ENCODE measurements around the gene EEA1.
"Not testable (repeated sequence)": the region's sequence is repeated elsewhere in the genome, so short reads cannot be mapped to it uniquely, and the experiment has no call there.

Gene EEA1

DNA sequence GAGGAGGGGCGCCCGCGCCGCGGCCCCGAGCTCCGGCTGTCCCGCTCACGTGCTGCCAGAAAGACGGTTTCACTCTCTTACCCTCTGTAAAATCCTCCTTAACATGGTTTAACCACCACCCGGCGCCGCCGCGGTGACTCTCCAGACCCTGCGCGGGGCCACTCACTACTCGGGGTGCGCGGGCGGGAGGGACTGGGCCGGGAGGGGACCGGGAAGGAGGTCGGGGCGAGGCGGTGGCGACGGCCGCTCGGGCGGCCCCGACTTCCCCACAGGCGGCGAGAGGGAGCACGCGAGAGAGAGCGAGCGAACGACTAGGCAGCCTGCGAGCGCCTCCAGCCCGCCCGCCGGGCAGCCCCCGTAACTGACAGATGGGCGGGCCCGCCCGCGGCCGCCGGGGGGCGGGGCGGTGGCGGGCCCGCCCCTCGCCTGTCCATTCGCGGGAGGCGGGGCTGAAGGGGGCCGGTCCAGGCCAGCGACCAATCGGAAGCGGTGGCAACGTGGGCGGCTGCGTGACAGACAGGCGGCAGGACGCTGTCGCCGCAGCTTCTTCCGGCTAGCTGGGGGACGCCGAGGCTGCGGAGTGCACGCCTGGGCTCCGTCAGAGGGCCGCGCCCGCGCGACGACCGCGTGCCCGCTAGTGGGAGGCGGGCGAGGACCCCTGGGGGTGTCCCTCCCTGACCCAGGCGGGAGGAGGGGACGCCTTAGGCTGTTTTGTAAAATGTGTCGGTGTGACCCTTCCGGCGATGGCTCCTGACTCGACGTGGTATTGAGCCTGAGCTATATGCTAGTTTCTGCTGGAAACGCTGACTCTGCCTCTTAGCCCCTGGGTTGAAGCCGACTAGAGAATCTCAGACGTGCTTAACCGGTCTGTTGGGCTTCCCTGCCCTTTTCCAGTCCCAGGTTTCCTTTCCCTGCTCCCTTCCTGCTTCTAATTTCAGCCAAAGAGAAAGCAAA, at the start of gene EEA1:
TSS of gene EEA1 (minus strand) at position 334 of the 954 bp plus-strand sequence. CDS start at position 105, 229 bp downstream.
- peak; percentile 98 for DNase-seq

DNA sequence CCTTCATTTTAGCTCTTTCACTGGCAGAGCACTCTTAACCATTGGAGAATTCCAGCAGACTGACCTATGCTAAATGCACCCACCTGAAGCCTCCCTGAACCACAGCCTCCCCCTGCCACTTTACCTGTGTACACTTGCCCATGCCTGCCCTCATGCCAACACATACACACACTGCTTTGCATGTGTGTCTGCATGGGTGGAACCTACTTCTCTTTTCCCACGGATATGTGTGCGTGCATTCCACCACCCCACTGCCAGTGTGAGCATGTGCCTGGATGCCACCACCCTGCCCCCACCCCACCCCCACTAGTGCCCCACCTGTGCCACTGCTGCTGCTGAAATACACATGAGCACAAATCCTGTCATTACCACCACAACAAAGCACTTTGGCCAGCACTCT, 49.5 kb upstream of the EEA1 start:
- DNase-seq = no peak

DNA sequence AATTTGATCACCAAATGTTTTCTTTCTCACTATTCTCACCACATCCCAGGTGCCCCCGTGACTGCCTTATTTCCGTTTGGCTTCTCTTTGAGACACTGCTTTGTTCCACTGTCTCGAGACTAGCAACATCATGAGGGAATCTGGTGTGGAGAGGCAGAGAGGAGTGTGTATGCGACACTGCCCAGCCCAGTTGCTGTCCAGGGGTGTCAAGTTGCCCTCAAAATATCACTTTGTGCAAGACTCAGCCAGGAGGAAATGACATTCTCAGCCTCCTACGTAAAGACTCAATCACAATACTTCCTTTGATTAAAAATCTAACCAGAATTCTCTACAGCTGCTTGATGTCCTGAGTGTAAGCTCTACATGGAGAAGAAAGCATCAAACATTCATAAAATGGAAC, 48.2 kb upstream of the EEA1 start:
- no peak for DNase-seq

DNA sequence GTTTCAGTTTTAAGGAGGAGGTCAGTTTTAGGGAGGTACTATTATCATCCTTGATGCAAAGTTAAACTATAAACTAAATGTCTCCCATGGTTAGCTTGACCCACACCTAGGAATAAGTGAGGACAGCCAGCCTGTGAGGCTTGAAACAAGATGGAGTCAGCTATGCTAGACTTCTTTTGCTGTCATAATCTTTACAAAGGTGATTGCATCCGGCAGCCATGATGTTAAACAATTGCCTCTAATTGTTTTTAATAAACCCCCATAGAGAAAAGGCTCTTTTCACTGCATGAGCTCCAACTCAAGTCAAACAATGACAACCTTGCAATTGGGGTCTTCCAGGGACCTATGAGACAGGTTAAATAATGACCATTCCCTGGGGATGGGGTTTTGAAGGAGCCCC, 45.7 kb upstream of the EEA1 start:
- DNase-seq = no peak

DNA sequence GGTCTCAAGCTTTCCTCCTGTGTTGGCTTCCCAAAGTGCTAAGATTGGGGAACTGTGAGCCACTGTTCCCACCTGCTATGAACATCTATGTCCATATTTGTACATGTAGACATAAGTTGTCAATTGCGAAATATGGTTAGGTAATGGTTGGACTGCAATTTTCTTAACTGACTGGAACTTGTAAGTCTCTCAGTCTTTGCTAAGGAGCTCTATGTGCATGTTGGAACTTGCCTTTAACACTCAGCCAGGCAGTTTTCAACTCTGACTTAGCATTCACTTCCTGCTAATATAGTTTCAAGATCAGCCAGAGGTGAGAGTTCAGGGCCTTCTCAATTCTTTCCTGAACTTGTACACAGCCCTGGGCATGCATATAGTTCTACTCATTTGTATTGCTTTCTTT, 44.5 kb upstream of the EEA1 start:
- DNase-seq = no peak

DNA sequence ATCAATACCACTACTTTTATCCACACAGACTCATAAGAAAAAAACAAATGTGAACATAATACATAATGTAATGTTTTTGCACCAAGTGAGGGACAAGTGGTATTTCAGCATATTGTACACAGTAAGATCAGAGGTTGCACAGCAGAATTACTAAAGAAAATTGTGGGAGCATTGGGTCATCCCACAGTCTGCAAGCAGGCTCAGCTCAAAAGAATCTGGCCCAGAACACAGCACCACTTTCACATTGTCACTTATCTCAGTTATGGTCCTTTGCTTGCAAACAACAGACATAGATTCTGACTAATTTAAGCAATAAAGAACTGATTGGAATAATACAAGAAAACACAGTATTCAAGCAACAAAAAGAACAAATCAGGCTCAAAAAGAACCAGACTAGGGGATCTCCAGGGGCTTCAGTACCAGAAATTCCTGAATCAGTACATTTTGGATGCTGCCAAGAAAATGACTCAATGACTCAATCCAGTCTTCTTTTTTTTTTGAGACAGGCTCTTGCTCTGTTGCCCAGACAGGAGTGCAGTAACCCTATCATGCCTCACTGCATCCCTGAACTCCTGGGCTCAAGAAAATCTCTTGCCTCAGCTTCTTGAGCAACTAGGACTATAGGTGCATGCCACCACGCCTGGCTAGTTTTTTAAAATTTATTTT, 42.9 kb upstream of the EEA1 start:
- DNase-seq = no peak

DNA sequence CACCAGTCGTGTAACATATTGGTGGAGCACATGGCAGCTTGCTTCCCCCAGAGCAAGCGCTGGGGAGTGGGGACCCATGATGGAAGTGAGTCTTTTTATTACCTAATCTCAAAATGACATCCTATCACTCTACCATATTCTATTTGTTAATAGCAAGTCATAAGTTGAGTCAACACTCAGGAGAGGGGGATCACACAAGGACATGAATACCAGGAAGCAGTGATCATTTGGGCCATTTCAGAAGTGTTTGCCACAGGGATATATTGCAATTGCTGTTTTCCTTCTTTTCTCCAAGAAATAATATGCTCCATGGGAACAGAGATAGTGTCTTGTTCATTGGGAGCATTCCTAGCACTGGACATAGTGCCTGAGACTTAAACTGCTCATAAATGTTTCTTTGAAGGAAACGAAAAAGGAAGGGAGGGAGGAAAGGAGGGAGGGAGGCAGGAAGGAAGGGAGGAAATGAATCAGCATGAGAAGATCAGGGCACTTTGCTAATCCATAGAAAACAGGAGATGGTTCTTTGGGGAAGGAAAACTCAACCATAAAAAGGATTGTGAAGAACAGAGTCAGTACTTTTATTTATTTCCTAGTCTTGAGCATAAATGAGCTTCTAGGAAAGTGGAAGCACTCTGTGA, 39.2 kb upstream of the EEA1 start:
- DNase-seq = no peak

DNA sequence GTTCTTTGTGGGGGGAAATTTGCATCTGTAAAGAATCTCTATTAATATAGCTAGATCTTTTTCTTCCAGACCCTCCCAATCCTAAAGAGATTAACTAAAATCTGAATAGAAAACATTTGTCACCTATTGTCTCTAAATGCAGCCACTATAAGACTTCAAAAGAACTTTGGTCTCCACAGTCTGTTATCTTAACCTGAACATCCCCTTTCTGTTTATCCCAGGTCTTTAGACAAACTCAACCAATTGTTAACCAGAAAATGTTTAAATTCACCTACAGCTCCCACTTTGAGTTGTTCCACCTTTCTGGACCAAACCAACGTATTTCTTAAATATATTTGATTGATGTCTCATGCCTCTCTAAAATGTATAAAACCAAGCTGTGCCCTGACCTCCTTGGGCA, 35.3 kb upstream of the EEA1 start:
- not testable (repeated sequence) for DNase-seq

DNA sequence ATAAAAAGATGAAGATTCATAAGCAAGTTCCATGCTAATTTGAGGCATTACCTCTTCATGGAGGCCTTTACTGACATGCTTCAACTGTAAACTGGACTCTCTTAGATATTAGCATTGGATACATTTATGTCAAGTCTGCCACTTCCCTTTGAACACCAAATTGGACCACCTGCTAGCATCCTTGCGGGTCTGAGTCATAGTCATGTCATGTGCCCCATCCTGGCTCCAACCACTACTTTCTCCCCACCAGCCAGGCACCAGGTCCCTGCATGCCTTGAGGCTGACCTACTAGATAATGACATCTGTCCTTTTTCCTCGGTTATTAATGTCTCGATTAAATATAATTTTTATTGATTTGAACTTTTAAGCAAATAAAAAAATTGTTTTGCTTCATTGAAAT, 32.9 kb upstream of the EEA1 start:
- no peak for DNase-seq

DNA sequence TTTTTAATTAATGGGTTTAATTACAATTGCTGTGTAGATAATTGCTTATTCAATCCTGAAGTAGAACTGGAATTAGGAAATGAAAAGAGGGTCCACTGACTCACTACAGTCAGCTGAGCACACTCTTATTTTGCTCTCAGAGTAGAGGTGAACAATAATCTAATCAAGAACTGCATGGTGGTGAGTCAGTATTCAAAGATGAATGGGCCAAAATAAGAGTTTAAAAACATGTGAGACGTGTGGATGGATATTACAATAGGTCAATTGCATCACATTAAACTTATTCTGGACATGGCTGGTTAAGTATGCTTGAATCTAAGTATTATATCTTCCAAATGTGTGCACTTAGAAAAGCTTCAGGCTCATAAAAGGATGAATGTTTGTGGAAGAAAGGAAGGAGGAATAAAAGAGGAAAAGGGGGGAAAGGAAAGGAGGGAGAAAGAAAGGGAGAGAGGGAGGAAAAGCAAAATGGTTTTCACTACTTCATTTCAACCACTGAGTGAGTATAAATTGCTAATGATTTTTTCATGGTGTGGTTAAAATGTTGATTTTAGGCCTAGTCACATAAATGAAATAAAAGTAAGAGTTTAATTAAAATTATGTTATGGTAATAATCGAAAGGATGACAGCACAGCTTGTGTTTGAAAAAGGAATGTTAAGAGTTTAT, 27.0 kb upstream of the EEA1 start:
- DNase-seq = no peak

DNA sequence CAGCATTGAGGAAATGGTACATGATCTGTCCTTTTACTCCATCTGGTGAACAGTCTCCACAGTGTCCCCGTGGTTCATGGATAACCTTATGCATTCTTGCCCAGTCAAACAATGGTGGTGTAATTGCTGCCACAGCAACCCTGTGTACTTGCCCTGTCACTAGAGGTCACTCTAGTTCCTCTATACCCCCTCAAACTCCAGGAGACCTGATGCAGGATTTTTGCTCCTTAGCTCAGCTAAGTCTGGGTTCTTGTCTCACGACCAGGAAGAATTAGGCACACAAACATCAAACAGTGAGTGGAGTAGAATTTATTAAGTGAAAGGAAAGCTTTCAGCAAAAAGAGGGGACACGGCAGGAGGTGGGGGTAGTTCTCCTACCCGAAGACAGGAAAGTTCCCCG, 24.7 kb upstream of the EEA1 start:
- DNase-seq = no peak

DNA sequence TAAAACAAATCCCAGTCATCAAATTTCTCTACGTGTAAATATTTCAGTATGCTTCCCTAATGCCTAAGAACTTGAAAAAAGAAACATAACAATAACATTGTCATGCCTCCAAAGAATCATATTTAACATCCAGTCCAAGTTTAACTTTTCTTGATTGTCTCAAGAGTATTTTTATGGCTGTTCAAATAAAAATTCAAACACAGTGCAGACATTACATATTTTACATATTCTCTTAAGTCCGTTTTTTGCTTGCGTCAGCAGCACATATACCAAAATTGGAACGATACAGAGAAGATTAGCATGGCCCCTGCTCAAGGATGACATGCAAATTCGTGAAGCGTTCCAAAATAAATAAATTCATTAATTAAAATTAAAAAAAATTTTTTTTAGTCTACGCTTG, 23.3 kb upstream of the EEA1 start:
- no peak for DNase-seq

DNA sequence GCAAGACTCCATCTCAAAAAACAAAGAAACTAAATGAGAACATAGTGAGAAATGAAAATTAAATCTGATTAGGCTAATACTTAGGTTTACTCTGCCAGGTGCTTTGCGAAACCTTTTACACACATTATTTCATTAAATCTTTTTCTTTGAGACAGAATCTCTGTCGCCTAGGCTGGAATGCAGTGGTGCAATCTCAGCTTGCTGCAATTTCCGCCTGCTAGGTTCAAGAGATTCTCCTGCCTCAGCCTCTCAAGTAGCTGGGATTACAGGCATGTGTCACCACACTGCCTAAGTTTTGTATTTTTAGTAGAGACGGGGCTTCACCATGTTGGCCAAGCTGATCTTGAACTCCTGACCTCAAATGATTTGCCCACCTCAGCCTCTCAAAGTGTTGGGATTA, 21.9 kb upstream of the EEA1 start:
- DNase-seq = no peak

DNA sequence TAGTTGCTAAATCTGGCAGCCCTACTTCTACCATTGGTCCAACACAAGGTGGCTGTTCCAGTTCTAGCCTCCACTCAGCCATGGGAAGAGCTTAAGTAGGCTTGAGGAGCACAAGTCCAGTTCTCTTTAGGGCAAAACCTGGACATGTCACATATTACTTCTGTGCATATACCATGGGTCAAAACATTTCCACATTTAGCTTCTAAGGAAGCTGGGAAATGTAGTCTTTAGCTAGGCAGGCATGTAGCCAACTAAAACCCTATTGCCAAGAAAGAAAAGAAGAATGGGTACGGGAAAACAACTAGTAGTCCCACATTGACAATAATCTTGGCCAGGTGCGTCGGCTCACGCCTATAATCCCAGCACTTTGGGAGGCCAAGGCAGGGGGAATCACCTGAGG, 20.9 kb upstream of the EEA1 start:
- DNase-seq = no peak

DNA sequence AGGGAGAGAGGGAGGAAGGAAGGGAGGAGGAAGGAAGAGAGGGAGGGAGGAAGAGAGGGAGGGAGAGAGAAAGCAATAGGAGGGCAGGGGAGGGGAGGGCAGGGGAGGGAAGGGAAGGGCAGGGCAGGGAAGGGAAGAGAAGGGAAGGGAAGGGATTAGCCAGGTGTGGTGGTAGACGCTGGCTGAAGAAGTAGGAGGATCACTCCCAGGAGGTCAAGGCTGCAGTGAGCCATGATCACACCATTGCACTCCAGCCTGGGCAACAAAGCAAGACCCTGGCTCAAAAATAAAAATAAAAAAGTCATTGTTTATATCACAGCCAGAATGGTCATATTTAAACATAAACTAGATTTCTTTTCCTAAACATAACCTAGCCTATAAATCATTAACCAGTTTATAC, 20.4 kb upstream of the EEA1 start:
- DNase-seq = no peak

DNA sequence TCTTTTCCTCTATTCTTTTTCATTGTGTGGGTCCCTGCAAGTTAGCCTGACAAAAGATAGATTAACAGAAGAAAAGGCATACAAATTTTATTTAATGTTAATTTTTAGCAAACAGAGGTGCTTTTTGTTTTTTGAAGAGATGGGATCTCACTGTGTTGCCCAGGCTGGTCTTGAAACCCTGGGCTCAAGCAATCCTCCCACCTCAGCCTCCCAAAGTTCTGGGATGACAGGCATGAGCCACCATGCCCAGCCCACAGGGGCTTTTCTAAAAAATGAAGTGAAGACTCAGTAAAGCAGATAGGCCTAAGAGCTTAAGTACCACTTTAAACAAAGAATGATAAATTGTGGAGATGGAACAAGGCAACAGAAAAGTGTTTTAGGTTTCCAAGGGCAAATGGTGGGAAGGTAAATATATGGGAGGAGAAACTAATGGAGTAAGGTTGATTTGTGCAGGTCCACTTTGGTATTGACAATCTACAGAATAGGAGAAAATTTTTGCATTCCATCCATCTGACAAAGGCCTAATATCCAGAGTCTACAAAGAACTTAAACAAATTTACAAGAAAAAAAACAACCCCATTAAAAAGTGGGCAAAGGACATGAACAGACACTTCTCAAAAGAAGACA, 18.6 kb upstream of the EEA1 start:
- no peak for DNase-seq

DNA sequence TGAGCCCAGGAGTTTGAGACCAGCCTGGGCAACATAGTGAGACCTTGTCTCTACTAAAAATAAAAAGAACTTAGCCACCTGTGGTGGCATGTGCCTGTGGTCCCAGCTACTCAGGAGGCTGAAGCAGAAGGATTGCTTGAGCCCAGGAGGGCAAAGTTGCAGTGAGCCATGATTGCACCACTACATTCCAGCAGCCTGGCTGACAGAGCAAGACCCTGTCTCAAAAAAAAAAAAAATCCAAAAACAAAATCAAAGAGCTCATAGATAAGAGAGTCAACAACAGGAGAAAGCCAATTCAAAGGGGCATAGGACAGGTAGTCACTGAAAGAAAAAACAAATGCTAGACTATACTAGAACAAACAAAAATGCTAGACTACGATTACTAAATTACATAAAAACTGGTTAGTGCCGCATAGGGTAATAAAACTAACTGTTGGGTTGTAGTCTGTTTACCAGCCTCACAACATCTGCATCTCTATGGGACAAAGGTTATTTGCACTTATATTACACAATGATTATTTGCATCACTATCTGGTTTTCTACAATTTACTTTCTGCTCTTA, 16.6 kb upstream of the EEA1 start:
- DNase-seq = no peak

DNA sequence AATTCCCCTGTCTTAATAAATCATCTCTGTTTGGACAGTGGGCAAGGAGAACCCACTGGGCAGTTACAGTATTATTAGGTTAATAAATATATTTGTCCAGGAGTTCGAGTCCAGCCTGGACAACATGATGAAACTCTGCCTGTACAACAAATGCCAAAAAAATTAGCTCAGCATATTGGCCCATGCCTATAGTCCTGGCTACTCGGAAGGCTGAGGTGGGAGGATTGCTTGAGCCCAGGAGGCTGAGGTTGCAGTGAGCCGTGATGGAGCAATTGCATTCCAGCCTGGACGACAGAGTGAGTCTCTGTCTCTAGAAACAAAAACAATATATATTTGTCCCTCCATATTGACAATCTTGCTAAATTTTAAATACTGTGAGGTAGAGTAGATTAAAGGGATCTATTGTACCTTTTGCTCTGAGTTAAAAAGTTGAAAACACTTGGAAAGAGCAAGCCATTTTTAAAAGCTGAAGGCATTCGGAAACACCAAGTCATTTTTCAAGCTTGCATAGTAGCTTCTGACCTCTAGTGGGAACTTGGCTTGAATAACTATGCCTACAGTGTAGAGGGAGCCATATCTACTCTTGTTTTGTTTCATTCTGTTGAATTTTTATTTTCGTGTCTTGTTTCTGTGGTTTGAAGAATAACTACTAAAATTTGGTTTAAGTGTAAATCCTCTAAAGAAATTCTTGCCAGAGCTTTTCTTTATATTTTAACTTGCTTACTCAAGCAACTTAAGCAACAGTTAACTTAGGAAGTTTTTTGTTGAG, 14.6 kb upstream of the EEA1 start:
- no peak for DNase-seq

DNA sequence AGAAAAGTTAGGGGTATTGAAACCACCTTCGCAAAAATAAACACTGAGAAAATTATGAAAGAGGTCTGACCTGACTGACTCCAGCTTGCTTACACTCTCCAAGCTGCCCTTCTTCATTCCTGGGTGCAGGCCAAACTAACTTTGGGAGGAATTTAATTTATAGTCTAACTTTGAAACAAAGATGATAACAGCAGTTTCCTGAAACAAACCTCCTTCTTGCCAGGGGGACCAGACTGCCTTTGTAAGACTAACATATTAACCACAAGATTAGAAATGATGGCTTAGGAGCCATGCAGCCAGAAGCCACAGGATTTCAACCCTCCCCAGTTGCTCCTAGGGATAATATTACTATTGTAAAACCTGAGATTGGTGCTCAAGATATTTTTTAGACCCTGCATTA, 13.8 kb upstream of the EEA1 start:
- DNase-seq = no peak

DNA sequence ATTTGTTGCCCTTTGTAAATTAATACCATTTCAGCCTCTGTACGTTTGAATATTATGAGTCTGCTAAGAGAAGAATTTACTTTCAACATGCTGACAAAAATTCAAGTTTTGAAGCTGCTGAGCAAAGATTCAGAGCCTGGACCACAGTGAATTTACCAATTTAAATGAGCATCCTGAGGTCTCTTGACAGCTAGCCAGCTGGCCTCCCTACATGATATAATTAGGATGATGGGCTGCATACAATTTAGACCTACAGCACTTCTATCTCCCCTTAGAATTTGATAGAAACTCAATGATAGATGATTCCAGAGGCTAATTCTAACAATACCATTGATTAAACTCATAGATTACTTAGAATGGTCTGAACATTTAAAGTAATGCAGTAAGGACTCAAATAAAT, 10.0 kb upstream of the EEA1 start:
- no peak for DNase-seq

DNA sequence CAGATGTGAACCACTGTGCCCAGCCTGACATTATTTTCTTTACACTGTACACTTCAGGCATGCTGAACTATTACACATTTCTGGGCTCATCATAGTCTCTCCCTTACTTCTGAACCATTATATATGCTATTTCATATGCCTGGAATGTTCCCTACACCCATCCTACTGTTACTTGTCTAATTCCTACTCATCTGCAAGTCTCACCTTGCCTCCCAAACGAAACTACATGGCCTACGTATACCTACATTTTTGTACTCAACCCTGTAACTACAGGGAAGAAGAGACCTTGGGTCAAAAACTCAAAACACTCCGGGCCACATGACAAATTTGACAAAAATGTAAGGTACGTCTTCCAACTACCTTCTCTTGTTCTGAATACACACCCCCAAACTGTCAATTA, 9.5 kb upstream of the EEA1 start:
- DNase-seq = no peak

DNA sequence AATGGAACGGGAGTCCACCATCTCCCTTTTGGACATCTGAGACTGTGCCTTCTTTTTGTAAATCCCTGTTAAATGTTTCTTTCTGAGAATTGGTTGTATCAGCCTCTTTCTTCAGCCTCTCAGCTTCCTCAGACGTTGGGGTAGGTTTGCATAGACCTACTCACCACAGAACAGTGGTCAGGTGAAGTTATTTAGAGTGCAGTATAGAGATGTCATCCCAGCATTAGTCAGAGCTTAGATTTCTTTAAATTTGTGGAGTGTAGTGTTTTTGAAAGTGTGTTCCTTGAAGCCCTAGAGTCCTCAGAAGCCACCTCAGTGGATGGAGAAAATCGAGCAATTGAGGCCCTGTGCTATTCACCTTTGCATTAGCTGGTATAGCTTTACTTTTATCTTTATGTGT, 8.9 kb upstream of the EEA1 start:
- no peak for DNase-seq
